Testis (tissue), 3 donors: Measurements from ENCODE around the gene TBCE. TPM values are rescaled to one million over a fixed set of nuclear protein-coding genes. Genes with fewer than 3 reads are reported as not detected.

Experiments used
- DNase-seq: peaks from one replicate; pipeline ENCODE4 v3.0.0-alpha.2; 2019
- H3K27ac ChIP-seq, 2 donors: fragments of 200-600 bp; sonication (generic); one replicate each; pipeline ENCODE4 v1.5.1; 2019
- H3K27me3 ChIP-seq: fragments of 200-600 bp; sonication (generic); one replicate; pipeline ENCODE4 v1.5.1; 2019
- H3K36me3 ChIP-seq: fragments of 200-600 bp; sonication (generic); one replicate; pipeline ENCODE4 v1.5.1; 2017; ENCODE audit warnings: low read depth; ENCODE audit errors: missing control alignments
- H3K4me1 ChIP-seq: fragments of 200-600 bp; sonication (generic); one replicate; pipeline ENCODE4 v1.5.1; 2019
- H3K4me3 ChIP-seq, 2 donors: fragments of 200-600 bp; sonication (generic); one replicate each; pipeline ENCODE4 v1.5.1; 2017 to 2019
- H3K9me3 ChIP-seq: fragments of 200-600 bp; sonication (generic); one replicate; pipeline ENCODE4 v1.5.1; 2017
- POLR2A ChIP-seq: fragments of 450-650 bp; IDR thresholded peaks from one replicate; pipeline ENCODE4 v1.6.1; 2017; ENCODE audit warnings: antibody characterized with exemption, mild to moderate bottlenecking, moderate library complexity
- WGBS, 2 donors: methylation state at CpG; one replicate each; pipeline ENCODE4 v1.1.5; 2018; 5-methylcytosine and 5-hydroxymethylcytosine counted together
- intact Hi-C: fragments of 100-400 bp; cut with DNase I; formaldehyde crosslinking; loops from one replicate; pipeline ENCODE4 v1.15.1; 2023; ENCODE audit warnings: low total_unique reads
- polyA plus RNA-seq: library from polyadenylated mRNA; stranded (reverse); fragments of 350-450 nt; fragmentation: Illumina TruSeq; extraction: RNeasy Lipid Tissue Mini Kit (QIAGEN cat#74804); gene quantifications from one replicate; pipeline ENCODE4 v1.2.3, GENCODE V29; 2014; ENCODE audit warnings: low read depth, low replicate concordance; ENCODE audit not compliant: insufficient read depth
- total RNA-seq, 2 donors: library from RNA; depleted of rRNA; stranded (reverse); fragments of >200 nt; gene quantifications; one replicate each; pipeline ENCODE4 v1.2.3, GENCODE V29; 2016
- TF ChIP-seq, protein P1 (sequence below), 3 experiments: fragments of 450-650 bp in 2 of 3; fragments of 200-600 bp in 1 of 3; sonication (generic) in 1 of 3; IDR thresholded peaks; one replicate each; pipeline ENCODE4 v1.5.1; 2016 to 2019; ENCODE audit warnings: antibody characterized with exemption in 3 of 3, mild to moderate bottlenecking in 2 of 3, moderate library complexity in 1 of 3

Gene TBCE
- total and polyA plus RNA-seq, 3 donors from 2014 or later = 20.1 to 29.8 (median 22.4) TPM

DNA sequence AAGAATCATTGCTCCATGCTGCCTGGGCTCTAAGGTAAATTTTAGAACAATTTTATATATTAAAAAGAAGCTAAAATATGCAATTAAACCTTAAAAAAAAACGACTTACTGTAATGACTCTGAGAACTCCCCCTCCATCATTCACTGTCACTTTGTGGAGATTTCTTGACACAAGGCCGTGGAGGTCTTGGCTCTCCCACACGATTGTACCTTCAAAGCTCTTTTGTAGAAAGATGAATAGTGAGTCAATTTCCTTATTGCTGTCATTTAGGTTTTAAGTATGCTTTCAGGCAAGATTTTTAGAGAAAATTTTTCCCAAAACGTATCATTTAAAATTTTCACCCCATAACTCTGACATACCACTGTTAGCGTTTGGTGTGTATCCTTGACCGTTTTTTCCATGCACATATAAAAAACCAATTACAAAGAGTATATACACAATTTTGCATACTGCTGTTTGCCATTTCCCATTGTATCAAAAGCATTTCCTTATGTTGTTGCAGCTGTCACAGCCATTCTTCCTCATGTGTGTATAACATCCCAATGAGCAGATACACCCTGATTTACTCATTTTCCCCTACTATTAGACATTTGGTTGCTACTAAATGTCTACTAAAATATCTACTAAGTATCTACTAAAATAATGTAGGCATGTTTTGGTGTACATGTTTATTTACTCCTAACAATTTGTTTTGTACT is 103.7 kb downstream of the TBCE start:
- H3K4me1 ChIP-seq = no peaks in the 10 kb centered on the region
- no peak for TF ChIP-seq POLR2A
- H3K36me3 ChIP-seq = no peaks in the 10 kb centered on the region
- H3K27me3 ChIP-seq = no peaks in the 10 kb centered on the region
- no peak overlapping the region for H3K27ac ChIP-seq
- no peaks in the 10 kb centered on the region for H3K9me3 ChIP-seq
- no peak for DNase-seq
- intact Hi-C loops = no loop called here
- 73 to 83% methylated on average over 6 of the region's 6 CpGs for WGBS, 2 donors
- H3K4me3 ChIP-seq = no peak overlapping the region

DNA sequence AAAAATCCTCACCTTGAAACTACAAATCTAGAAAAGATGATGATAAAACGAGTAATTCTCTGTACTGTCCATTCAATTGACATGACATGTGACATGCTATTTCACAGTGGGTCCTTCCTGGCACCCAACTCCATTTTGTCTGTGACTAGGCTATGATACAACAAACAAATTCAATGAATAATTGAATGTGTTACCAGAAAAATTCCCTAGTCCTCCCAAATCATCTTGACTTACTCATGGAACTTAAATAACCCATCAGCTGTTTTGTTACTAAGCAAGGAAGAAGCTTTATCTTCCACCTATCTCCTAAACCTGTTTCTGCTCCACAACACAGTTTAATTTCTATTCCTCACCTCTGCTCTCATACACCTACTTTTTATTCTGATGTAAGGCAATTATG is 106.6 kb downstream of the TBCE start:
- Histone ChIP-seq H3K4me1 (no peaks in the 10 kb centered on the region), H3K36me3 (no peaks in the 10 kb centered on the region), H3K27me3 (no peaks in the 10 kb centered on the region), H3K4me3 (no peak overlapping the region), H3K27ac (no peak overlapping the region), H3K9me3 (no peaks in the 10 kb centered on the region)
- no peak for DNase-seq
- intact Hi-C loops = no loop called here
- TF ChIP-seq, protein P1, sequence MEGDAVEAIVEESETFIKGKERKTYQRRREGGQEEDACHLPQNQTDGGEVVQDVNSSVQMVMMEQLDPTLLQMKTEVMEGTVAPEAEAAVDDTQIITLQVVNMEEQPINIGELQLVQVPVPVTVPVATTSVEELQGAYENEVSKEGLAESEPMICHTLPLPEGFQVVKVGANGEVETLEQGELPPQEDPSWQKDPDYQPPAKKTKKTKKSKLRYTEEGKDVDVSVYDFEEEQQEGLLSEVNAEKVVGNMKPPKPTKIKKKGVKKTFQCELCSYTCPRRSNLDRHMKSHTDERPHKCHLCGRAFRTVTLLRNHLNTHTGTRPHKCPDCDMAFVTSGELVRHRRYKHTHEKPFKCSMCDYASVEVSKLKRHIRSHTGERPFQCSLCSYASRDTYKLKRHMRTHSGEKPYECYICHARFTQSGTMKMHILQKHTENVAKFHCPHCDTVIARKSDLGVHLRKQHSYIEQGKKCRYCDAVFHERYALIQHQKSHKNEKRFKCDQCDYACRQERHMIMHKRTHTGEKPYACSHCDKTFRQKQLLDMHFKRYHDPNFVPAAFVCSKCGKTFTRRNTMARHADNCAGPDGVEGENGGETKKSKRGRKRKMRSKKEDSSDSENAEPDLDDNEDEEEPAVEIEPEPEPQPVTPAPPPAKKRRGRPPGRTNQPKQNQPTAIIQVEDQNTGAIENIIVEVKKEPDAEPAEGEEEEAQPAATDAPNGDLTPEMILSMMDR (IDR thresholded peaks at IDR 0.05) = no peak
- no peak for TF ChIP-seq POLR2A
- 74 to 79% methylated on average over 1 of the region's 1 CpG for WGBS, 2 donors

DNA sequence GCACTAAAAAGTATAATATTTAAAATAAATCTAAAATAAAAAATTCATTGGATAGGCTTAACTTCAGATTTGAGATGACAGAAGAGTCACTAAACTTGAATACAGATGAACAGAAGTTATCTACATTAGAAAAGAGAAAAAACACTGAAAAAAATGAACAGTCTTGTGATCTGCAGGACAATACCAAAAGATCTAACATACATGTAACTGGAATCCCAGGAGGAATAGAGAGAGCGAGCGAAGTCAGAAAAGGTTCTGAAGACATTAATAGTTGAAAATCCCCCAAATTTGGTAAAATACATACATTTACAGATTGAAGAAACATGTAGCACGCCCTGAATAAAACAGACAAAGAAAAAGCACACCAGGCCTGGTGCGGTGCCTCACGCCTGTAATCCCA is 115.9 kb downstream of the TBCE start:
- H3K27ac ChIP-seq = no peak overlapping the region
- no peaks in the 10 kb centered on the region for H3K36me3 ChIP-seq
- 93 to 97% methylated on average over 5 of the region's 5 CpGs for whole genome bisulfite sequencing, 2 donors
- no peaks in the 10 kb centered on the region for H3K9me3 ChIP-seq
- no peaks in the 10 kb centered on the region for H3K4me1 ChIP-seq
- no peak for DNase-seq
- intact Hi-C loops = no loop called here
- TF ChIP-seq, protein P1 (IDR thresholded peaks at IDR 0.05) = no peak
- no peak for TF ChIP-seq POLR2A
- no peak overlapping the region for H3K4me3 ChIP-seq
- H3K27me3 ChIP-seq = no peaks in the 10 kb centered on the region

DNA sequence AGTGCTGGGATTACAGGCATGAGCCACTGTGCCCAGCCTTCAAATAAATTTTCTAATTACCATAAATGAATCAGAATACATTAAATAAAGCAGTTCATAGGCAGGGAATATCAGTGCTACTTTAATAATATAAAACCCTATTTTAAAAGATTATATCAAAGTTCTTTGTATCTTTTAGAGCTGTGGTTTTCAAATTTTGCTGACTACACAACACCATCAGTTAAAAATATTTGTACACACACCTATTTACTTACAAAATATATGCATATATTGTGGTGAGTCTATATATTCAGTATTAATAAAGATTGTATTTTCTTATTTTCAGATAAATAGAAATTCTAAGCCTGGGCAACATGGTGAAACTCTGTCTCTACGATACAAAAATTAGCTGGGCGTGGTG is 118.3 kb downstream of the TBCE start:
- H3K9me3 ChIP-seq = no peaks in the 10 kb centered on the region
- H3K4me3 ChIP-seq = no peak overlapping the region
- H3K36me3 ChIP-seq = no peaks in the 10 kb centered on the region
- intact Hi-C loops = no loop called here
- no peaks in the 10 kb centered on the region for H3K4me1 ChIP-seq
- DNase-seq = no peak
- 96 to 97% methylated on average over 2 of the region's 2 CpGs for WGBS, 2 donors
- no peaks in the 10 kb centered on the region for H3K27me3 ChIP-seq
- no peak overlapping the region for H3K27ac ChIP-seq
- TF ChIP-seq POLR2A = no peak
- TF ChIP-seq, protein P1 (IDR thresholded peaks at IDR 0.05) = no peak

DNA sequence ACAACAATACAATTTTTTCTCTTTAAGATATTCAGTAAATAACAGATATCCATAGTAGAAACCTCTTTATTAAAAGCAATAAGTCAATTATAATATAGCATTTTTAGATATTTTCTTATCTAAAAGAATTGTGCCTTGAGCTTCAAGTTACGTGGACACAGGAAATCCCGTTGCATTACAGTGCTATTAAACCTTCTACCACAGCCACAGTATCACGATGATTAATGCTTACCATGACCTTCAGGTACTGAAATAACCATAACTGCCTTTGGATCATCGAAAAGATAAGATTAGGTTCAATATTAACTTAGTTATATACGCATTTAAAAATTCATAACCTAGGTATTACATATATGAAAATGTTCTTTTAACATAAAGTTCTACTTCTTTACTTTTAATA is 119.1 kb downstream of the TBCE start:
- 62 to 74% methylated on average over 5 of the region's 5 CpGs for WGBS, 2 donors
- Histone ChIP-seq H3K9me3 (no peaks in the 10 kb centered on the region), H3K27ac (no peak overlapping the region), H3K4me3 (no peak overlapping the region), H3K36me3 (no peaks in the 10 kb centered on the region), H3K27me3 (no peaks in the 10 kb centered on the region), H3K4me1 (no peaks in the 10 kb centered on the region)
- intact Hi-C loops = no loop called here
- no peak for TF ChIP-seq POLR2A
- TF ChIP-seq, protein P1 (IDR thresholded peaks at IDR 0.05) = no peak
- no peak for DNase-seq
